GM12878 (cell line): ENCODE results near the gene LIX1L. TPM values are rescaled to one million over a fixed set of nuclear protein-coding genes. Genes with fewer than 3 reads are reported as not detected.
A peak's percentile ranks its signal among the peaks of the same experiment; 100 is the strongest.

Experiments
- BACH1 ChIP-seq: fragments of 450-650 bp; IDR thresholded peaks from 2 replicates; pipeline ENCODE4 v1.6.1; 2017; ENCODE audit warnings: mild to moderate bottlenecking, borderline replicate concordance
- BHLHE40 ChIP-seq, 2 experiments: fragments of 450-650 bp in 1 of 2; IDR thresholded peaks; 2 replicates each; pipeline ENCODE4 v1.6.1; 2011 to 2017; ENCODE audit warnings: low read depth in 2 of 2, borderline replicate concordance in 1 of 2, improper control_type of control experiment in 1 of 2, low read length in 1 of 2, mild to moderate bottlenecking in 1 of 2
- BMI1 ChIP-seq: fragments of 450-650 bp; IDR thresholded peaks from 2 replicates; pipeline ENCODE4 v1.6.1; 2016; ENCODE audit warnings: mild to moderate bottlenecking, moderate library complexity, borderline replicate concordance
- EZH2 ChIP-seq: IDR thresholded peaks from 2 replicates; pipeline ENCODE4 v1.6.1; 2012; ENCODE audit warnings: low read depth, mild to moderate bottlenecking, control low read depth, inconsistent platforms, low read length, borderline replicate concordance; ENCODE audit not compliant: control insufficient read depth
- HCFC1 ChIP-seq: fragments of 150-350 bp; IDR thresholded peaks from 2 replicates; pipeline ENCODE4 v1.6.1; 2014; ENCODE audit warnings: low read length
- HDAC6 ChIP-seq: fragments of 200-600 bp; sonication (generic); IDR thresholded peaks from one replicate; pipeline ENCODE4 v1.8.0; 2017; ENCODE audit warnings: antibody characterized with exemption; ENCODE audit not compliant: unreplicated experiment
- IKZF1 ChIP-seq: fragments of 450-650 bp; conservative IDR thresholded peaks from 2 replicates; pipeline ENCODE4 v1.6.1; 2017; ENCODE audit warnings: antibody characterized with exemption, mild to moderate bottlenecking
- KDM1A ChIP-seq: fragments of 200-600 bp; sonication (generic); IDR thresholded peaks from 2 replicates; pipeline ENCODE4 v1.6.1; 2016; ENCODE audit warnings: borderline replicate concordance
- MEF2A ChIP-seq: IDR thresholded peaks from 2 replicates; pipeline ENCODE4 v1.6.1; 2011; ENCODE audit warnings: low read depth, mild to moderate bottlenecking, low read length, moderate library complexity; ENCODE audit not compliant: insufficient read depth
- MYB ChIP-seq: fragments of 150-350 bp; IDR thresholded peaks from 2 replicates; pipeline ENCODE4 v1.6.1; 2014; ENCODE audit warnings: mild to moderate bottlenecking, low read depth, low read length, borderline replicate concordance
- POLR2A ChIP-seq: IDR thresholded peaks from 2 replicates; pipeline ENCODE4 v1.6.1; 2011; ENCODE audit warnings: low read depth, mild to moderate bottlenecking, low read length
- RAD51 ChIP-seq: fragments of 450-650 bp; IDR thresholded peaks from 2 replicates; pipeline ENCODE4 v1.6.1; 2016; ENCODE audit warnings: moderate library complexity, mild to moderate bottlenecking, inconsistent platforms
- RELA ChIP-seq: fragments of 450-650 bp; IDR thresholded peaks from 2 replicates; pipeline ENCODE4 v1.8.0; 2014; ENCODE audit warnings: borderline replicate concordance; ENCODE audit not compliant: partially characterized antibody
- SMARCA5 ChIP-seq: fragments of 450-650 bp; IDR thresholded peaks from 2 replicates; pipeline ENCODE4 v1.6.1; 2017; ENCODE audit warnings: mild to moderate bottlenecking
- SREBF1 ChIP-seq: IDR thresholded peaks from 2 replicates; pipeline ENCODE4 v1.6.1; 2012; ENCODE audit warnings: mild to moderate bottlenecking, low read length
- SUPT20H ChIP-seq: IDR thresholded peaks from 2 replicates; pipeline ENCODE4 v1.6.1; 2011; ENCODE audit warnings: low read depth, mild to moderate bottlenecking, low read length, moderate library complexity, borderline replicate concordance; ENCODE audit not compliant: control insufficient read depth
- TAF1 ChIP-seq: IDR thresholded peaks from 2 replicates; pipeline ENCODE4 v1.6.1; 2011; ENCODE audit warnings: mild to moderate bottlenecking, low read depth, low read length, borderline replicate concordance
- ZNF217 ChIP-seq: fragments of 450-650 bp; IDR thresholded peaks from 2 replicates; pipeline ENCODE4 v1.6.1; 2017; ENCODE audit warnings: antibody characterized with exemption, mild to moderate bottlenecking
- ZNF274 ChIP-seq: IDR thresholded peaks from one replicate; pipeline ENCODE4 v1.8.0; 2011; ENCODE audit not compliant: insufficient read length, insufficient read depth
- polyA plus RNA-seq, 11 experiments: library from polyadenylated mRNA; depleted of rRNA in 4 of 11; unstranded in 6 of 11; stranded (reverse) in 5 of 11; fragments of >200 nt; fragmentation: Nextera tagmentation in 4 of 11; fragmentation: Illumina TruSeq in 1 of 11; extraction: Ambion mirVana in 4 of 11; extraction: Trizol in 1 of 11; gene quantifications; 1 replicate in 1 of 11; 2 replicates in 10 of 11; pipeline versions ENCODE4 v1.2.1 to v1.2.3, GENCODE V29; 2011 to 2016; ENCODE audit warnings: inconsistent platforms in 2 of 11, missing spikeins in 2 of 11, low read depth in 1 of 11
- total RNA-seq, 4 experiments: library from RNA; depleted of rRNA in 3 of 4; stranded (reverse); fragments of >200 nt in 3 of 4; fragmentation: Illumina TruSeq in 1 of 4; extraction: Trizol in 1 of 4; gene quantifications; 2 replicates each; pipeline versions ENCODE4 v1.2.1 to v1.2.3, GENCODE V29; 2013 to 2021
- TF ChIP-seq, protein P1 (sequence below): IDR thresholded peaks from 2 replicates; pipeline ENCODE4 v1.6.1; 2012; ENCODE audit warnings: improper control_type of control experiment, low read depth, low read length; ENCODE audit not compliant: insufficient replicate concordance
- TF ChIP-seq, protein P2 (sequence below): IDR thresholded peaks from 2 replicates; pipeline ENCODE4 v1.6.1; 2011; ENCODE audit warnings: mild to moderate bottlenecking, low read depth, low read length, moderate library complexity; ENCODE audit not compliant: insufficient replicate concordance
- TF ChIP-seq, protein P3 (sequence below): IDR thresholded peaks from 2 replicates; pipeline ENCODE4 v1.6.1; 2011; ENCODE audit warnings: borderline replicate concordance, low read depth, mild to moderate bottlenecking, moderate library complexity, mixed read lengths, low read length; ENCODE audit not compliant: insufficient read depth; ENCODE audit errors: extremely low read length
- TF ChIP-seq, protein P4 (sequence below): IDR thresholded peaks from 2 replicates; pipeline ENCODE4 v1.6.1; 2012; ENCODE audit warnings: low read depth, low read length, improper control_type of control experiment

Gene LIX1L
- total and polyA plus RNA-seq, 10 of the 15 experiments (the other 5 are each of a cell fraction or from before 2014, with no cell fraction given): 5.5 to 48.2 (median 15.3) TPM

DNA sequence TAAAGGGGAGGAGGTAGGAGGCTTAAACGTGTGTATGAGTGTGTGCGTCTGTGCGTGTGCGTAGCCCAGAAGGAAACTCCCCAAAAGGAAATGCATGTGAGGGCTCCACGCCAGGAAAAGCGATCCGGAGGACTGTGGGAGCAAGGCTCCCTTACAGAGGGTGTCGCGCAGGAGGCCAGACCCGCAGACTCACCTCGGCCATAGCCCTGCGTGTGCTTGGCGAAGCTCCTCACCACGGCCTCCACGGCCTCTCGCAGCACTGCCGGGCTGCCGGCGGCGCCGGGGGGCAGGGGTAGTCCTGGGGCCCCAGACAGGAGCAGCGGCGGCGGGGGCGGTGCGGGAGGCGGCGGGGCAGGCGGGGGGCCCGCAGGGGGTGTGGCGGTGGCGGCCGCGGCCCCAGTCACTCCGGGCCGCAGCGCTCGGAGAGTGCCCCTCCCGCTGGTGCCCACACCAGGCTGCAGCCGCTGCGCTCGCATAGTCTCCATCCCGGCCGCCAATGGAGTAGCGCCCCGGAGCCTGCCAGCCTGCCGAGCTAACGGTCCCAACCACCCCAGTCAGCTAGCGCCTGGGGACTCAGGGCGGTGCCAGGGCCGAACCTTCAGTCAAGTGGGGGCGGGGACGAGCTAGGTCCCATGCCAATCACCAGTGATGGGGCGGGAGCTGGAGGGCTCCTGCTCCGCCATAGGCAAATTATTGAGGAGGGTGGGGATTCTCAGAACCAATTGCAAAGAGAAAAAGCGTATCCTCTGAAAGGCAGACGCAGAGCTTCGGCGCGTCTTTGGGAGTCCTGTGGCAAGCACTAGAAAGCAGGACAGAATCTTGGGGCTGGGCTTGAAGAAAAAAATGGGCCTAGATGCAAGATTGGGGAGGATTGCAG is at the start of gene LIX1L (continued):
- TF ChIP-seq, protein P1, sequence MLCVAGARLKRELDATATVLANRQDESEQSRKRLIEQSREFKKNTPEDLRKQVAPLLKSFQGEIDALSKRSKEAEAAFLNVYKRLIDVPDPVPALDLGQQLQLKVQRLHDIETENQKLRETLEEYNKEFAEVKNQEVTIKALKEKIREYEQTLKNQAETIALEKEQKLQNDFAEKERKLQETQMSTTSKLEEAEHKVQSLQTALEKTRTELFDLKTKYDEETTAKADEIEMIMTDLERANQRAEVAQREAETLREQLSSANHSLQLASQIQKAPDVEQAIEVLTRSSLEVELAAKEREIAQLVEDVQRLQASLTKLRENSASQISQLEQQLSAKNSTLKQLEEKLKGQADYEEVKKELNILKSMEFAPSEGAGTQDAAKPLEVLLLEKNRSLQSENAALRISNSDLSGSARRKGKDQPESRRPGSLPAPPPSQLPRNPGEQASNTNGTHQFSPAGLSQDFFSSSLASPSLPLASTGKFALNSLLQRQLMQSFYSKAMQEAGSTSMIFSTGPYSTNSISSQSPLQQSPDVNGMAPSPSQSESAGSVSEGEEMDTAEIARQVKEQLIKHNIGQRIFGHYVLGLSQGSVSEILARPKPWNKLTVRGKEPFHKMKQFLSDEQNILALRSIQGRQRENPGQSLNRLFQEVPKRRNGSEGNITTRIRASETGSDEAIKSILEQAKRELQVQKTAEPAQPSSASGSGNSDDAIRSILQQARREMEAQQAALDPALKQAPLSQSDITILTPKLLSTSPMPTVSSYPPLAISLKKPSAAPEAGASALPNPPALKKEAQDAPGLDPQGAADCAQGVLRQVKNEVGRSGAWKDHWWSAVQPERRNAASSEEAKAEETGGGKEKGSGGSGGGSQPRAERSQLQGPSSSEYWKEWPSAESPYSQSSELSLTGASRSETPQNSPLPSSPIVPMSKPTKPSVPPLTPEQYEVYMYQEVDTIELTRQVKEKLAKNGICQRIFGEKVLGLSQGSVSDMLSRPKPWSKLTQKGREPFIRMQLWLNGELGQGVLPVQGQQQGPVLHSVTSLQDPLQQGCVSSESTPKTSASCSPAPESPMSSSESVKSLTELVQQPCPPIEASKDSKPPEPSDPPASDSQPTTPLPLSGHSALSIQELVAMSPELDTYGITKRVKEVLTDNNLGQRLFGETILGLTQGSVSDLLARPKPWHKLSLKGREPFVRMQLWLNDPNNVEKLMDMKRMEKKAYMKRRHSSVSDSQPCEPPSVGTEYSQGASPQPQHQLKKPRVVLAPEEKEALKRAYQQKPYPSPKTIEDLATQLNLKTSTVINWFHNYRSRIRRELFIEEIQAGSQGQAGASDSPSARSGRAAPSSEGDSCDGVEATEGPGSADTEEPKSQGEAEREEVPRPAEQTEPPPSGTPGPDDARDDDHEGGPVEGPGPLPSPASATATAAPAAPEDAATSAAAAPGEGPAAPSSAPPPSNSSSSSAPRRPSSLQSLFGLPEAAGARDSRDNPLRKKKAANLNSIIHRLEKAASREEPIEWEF: no peak
- TF ChIP-seq SMARCA5 (no peak), ZNF274 (no peak), MEF2A (no peak), RAD51 (no peak), IKZF1 (peak; percentile 73), HCFC1 (no peak), ZNF217 (no peak), TAF1 (no peak), MYB (no peak), BACH1 (peak; percentile 56; the same call in 1 of the 2 replicates), SREBF1 (no peak), EZH2 (no peak), KDM1A (no peak), BMI1 (no peak), SUPT20H (no peak), HDAC6 (no peak), BHLHE40 (IDR thresholded peaks at IDR 0.05; ENCODE audit: borderline replicate concordance in 1 of 2, low read depth in 2 of 2, low read length in 1 of 2) (peak in 1 of 2 experiments; percentile 70; a peak in 2 of 4 replicates), POLR2A (peak; percentile 86), RELA (no peak)
- TF ChIP-seq, protein P2, sequence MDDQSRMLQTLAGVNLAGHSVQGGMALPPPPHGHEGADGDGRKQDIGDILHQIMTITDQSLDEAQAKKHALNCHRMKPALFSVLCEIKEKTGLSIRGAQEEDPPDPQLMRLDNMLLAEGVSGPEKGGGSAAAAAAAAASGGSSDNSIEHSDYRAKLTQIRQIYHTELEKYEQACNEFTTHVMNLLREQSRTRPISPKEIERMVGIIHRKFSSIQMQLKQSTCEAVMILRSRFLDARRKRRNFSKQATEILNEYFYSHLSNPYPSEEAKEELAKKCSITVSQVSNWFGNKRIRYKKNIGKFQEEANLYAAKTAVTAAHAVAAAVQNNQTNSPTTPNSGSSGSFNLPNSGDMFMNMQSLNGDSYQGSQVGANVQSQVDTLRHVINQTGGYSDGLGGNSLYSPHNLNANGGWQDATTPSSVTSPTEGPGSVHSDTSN: peak; percentile 97
- TF ChIP-seq, protein P3, sequence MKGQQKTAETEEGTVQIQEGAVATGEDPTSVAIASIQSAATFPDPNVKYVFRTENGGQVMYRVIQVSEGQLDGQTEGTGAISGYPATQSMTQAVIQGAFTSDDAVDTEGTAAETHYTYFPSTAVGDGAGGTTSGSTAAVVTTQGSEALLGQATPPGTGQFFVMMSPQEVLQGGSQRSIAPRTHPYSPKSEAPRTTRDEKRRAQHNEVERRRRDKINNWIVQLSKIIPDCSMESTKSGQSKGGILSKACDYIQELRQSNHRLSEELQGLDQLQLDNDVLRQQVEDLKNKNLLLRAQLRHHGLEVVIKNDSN: no peak
- TF ChIP-seq, protein P4, sequence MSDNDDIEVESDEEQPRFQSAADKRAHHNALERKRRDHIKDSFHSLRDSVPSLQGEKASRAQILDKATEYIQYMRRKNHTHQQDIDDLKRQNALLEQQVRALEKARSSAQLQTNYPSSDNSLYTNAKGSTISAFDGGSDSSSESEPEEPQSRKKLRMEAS: no peak
